ENCODE results near the gene OR1C1.

DNA sequence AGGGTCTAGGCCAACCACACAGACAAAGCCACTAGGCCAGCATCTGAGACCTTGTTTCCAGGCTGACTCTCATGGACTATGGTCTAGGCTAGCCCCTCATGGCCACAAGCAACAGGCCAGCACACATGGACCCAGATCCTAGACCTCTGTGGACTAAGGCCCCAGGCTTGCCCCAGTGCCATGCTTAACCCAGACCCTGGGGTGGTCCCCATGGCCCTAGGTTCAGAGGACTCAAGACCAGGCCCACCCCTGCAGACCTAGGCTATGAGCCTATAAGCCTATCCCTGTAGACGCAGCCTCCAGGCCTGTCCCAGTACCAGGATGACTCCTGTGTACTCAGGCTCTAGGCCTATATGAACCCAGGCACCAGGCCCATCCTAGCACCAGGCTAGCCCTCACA is 10.5 kb downstream of the OR1C1 start:
- TF ChIP-seq SCRT2 (tag by site-specific recombination; IDR thresholded peaks at IDR 0.05), result no peak
- no peak for TF ChIP-seq CTCF (tag by site-specific recombination; IDR thresholded peaks at IDR 0.05)
- no peak for TF ChIP-seq REPIN1 (tag by site-specific recombination; IDR thresholded peaks at IDR 0.05; ENCODE audit: low read depth)
- TF ChIP-seq, protein P1, sequence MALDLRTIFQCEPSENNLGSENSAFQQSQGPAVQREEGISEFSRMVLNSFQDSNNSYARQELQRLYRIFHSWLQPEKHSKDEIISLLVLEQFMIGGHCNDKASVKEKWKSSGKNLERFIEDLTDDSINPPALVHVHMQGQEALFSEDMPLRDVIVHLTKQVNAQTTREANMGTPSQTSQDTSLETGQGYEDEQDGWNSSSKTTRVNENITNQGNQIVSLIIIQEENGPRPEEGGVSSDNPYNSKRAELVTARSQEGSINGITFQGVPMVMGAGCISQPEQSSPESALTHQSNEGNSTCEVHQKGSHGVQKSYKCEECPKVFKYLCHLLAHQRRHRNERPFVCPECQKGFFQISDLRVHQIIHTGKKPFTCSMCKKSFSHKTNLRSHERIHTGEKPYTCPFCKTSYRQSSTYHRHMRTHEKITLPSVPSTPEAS (tag by site-specific recombination; IDR thresholded peaks at IDR 0.05), result no peak
- no peak for TF ChIP-seq ZNF311 (tag by site-specific recombination; IDR thresholded peaks at IDR 0.05; ENCODE audit: borderline replicate concordance)
- TF ChIP-seq SP2 (tag by site-specific recombination; IDR thresholded peaks at IDR 0.05), result no peak
- TF ChIP-seq ZNF660 (tag by site-specific recombination; IDR thresholded peaks at IDR 0.05), result no peak
- TF ChIP-seq PATZ1 (tag by site-specific recombination; IDR thresholded peaks at IDR 0.05), result no peak
